Large intestine (tissue), 3 donors: ENCODE results near the gene OR4N2. TPM values are rescaled to one million over a fixed set of nuclear protein-coding genes. Genes with fewer than 3 reads are reported as not detected.
"Not testable (repeated sequence)": the region's sequence is repeated elsewhere in the genome, so short reads cannot be mapped to it uniquely, and the experiment has no call there.

Experiments
- DNase-seq, 2 donors: peaks; one replicate each; pipeline versions ENCODE4 v3.0.0 to v3.0.0-alpha.2; 2013
- H3K27ac ChIP-seq: one replicate; pipeline ENCODE4 v1.5.1; 2013; ENCODE audit warnings: low read length
- H3K27me3 ChIP-seq: 2 replicates; pipeline ENCODE4 v1.6.1; 2013; ENCODE audit warnings: low read length; ENCODE audit not compliant: control insufficient read depth, insufficient read depth
- H3K36me3 ChIP-seq: 2 replicates; pipeline ENCODE4 v1.6.1; 2013; ENCODE audit warnings: low read length; ENCODE audit not compliant: control insufficient read depth, insufficient read depth
- H3K4me1 ChIP-seq: one replicate; pipeline ENCODE4 v1.6.1; 2013; ENCODE audit warnings: low read length; ENCODE audit not compliant: control insufficient read depth, insufficient read depth
- H3K4me3 ChIP-seq: one replicate; pipeline ENCODE4 v1.5.1; 2013; ENCODE audit warnings: low read length
- H3K9me3 ChIP-seq: one replicate; pipeline ENCODE4 v1.6.1; 2013; ENCODE audit warnings: mild to moderate bottlenecking, low read depth, low read length, moderate library complexity; ENCODE audit not compliant: control insufficient read depth
- WGBS: methylation state at CpG from one replicate; pipeline ENCODE4 v1.1.5; 2013; ENCODE audit warnings: low lambda C conversion rate; ENCODE audit not compliant: insufficient coverage; 5-methylcytosine and 5-hydroxymethylcytosine counted together
- polyA plus RNA-seq: library from polyadenylated mRNA; unstranded; fragments of 120-200 nt; gene quantifications from one replicate; pipeline ENCODE4 v1.2.1, GENCODE V29; 2013

The OR4N2 gene
- polyA plus RNA-seq, 1 donor = not detected

- not testable (repeated sequence) for H3K27me3 ChIP-seq, H3K36me3 ChIP-seq, H3K4me1 ChIP-seq, H3K9me3 ChIP-seq, H3K4me3 ChIP-seq, H3K27ac ChIP-seq, DNase-seq
- no CpG with 5 or more reads among the region's 8 CpGs for WGBS
Measured at GRCh38 chr14:19834203-19834848, 30.8 kb downstream of the OR4N2 start.

DNA sequence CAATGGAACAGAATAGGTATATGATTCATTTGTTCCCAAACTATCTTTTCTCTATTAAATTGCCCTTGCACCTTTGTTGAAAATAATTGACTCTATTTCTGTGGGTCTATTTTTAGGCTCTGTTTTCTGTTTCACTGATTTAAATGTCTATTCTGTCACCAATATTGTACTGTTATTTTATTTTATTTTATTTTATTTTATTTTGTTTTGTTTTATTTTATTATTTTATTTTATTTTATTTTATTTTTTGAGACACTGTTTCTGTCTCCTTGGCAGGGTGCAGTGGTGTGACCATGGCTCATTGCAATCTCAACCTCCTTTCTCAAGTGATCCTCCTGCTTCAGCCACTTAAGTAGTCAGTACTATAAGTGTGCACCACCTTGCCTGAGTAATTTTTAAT lies 34.9 kb downstream of the OR4N2 start:
- H3K36me3 ChIP-seq = no peaks in the 10 kb centered on the region
- peaks cover 3% of the 10 kb centered on the region for H3K9me3 ChIP-seq
- H3K27ac ChIP-seq = no peak overlapping the region
- no peaks in the 10 kb centered on the region for H3K4me1 ChIP-seq
- H3K4me3 ChIP-seq = no peak overlapping the region
- no peak for DNase-seq
- H3K27me3 ChIP-seq = no peaks in the 10 kb centered on the region

GRCh38 chr14:19851365-19851764 lies 47.8 kb downstream of the OR4N2 start:
- Histone ChIP-seq H3K27ac (no peak overlapping the region), H3K27me3 (no peaks in the 10 kb centered on the region), H3K4me1 (no peaks in the 10 kb centered on the region), H3K36me3 (no peaks in the 10 kb centered on the region), H3K4me3 (no peak overlapping the region), H3K9me3 (peaks cover 7% of the 10 kb centered on the region)
- DNase-seq = no peak

GRCh38 chr14:19866061-19866669 lies 62.6 kb downstream of the OR4N2 start:
- peaks cover 12% of the 10 kb centered on the region for H3K9me3 ChIP-seq

DNA sequence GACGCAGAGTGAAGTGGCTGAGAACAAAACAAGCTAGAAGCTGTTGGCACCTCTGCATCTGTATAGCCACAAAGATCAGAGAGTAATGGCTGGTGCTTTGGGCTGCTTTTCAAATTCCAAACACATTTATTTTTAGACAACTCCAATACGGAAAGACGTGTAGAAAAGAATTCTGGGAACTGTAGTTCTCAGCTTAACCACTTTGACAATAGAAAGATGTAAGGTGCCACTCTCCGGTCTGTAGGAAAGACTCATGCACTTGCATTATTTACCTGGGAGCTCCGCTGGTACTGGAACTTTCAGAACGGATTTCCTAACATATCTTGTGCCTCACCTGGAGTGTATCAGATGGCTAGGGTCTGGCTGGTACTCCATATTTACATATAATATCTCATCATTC lies 69.6 kb downstream of the OR4N2 start:
- no peaks in the 10 kb centered on the region for H3K4me1 ChIP-seq
- no peaks in the 10 kb centered on the region for H3K27me3 ChIP-seq
- no peak overlapping the region for H3K27ac ChIP-seq
- DNase-seq = no peak
- no peak overlapping the region for H3K4me3 ChIP-seq
- H3K36me3 ChIP-seq = no peaks in the 10 kb centered on the region
- no CpG with 5 or more reads among the region's 6 CpGs for WGBS
- H3K9me3 ChIP-seq = no peaks in the 10 kb centered on the region

More at GRCh38 chr14:19866061-19866669, 62.6 kb downstream of the OR4N2 start:
- not testable (repeated sequence) for H3K4me3 ChIP-seq, H3K4me1 ChIP-seq, H3K27ac ChIP-seq, DNase-seq, H3K27me3 ChIP-seq, H3K36me3 ChIP-seq
- WGBS = no CpG with 5 or more reads among the region's 39 CpGs

- no peak for DNase-seq
- H3K36me3 ChIP-seq = no peaks in the 10 kb centered on the region
- H3K4me3 ChIP-seq = no peak within 1 kb of the TSS
- no peaks in the 10 kb centered on the region for H3K27me3 ChIP-seq
- no peaks in the 10 kb centered on the region for H3K9me3 ChIP-seq
- 73% methylated on average over 2 of the region's 2 CpGs for WGBS
- H3K27ac ChIP-seq = no peak within 1 kb of the TSS
- H3K4me1 ChIP-seq = no peaks in the 10 kb centered on the region
Measured at GRCh38 chr14:19874842-19875241, 71.3 kb downstream of the OR4N2 start, which contains the start of gene OR4K2. Gene OR4K2, plus strand, starts transcription at chr14:19875142. Its CDS starts 1,126 bp downstream, at chr14:19876268.

DNA sequence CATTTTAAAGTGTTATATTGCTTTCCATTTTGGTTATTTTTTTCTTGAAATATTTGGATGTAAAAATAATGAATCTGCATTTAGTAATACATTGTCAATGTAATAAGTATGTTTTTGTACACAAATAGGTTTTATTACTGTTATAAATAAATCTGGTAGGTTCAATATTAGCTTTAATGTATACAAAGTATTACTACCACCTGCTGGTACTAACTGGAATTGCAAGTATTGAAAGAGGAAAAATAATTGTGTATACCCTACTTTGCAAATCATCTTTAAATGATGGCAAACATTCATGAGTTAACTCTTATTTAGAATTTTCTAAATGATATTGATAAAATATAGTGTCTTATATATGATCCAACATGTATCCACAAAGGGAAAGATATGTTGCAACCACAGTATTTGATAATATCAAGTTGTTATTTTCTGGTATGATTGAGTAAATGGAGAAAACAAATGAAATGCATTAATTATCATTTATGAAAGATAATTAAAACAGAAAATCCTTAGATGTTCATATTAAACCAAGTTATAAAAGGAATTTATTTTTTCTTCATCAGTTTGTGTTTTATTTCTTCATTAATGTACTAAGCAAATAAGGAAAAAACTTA lies 74.6 kb downstream of the OR4N2 start:
- Histone ChIP-seq H3K4me1 (no peaks in the 10 kb centered on the region), H3K27ac (no peak overlapping the region), H3K4me3 (no peak overlapping the region), H3K27me3 (no peaks in the 10 kb centered on the region), H3K9me3 (no peaks in the 10 kb centered on the region), H3K36me3 (no peaks in the 10 kb centered on the region)
- DNase-seq = no peak

Other genes starting within 250 kb of the OR4N2 start
- gene OR11H2, start 89.9 kb upstream of the OR4N2 start, polyA plus RNA-seq = not detected
- not detected for gene OR4Q3, start 60.2 kb upstream of the OR4N2 start, polyA plus RNA-seq
- gene OR4M1, start 30.3 kb upstream of the OR4N2 start, polyA plus RNA-seq = not detected
- not detected for gene OR4K2, start 71.4 kb downstream of the OR4N2 start, polyA plus RNA-seq
- not detected for gene OR4K5, start 116.8 kb downstream of the OR4N2 start, polyA plus RNA-seq
- gene OR4K1, start 127.1 kb downstream of the OR4N2 start, polyA plus RNA-seq = not detected
- gene OR4K15, start 171.8 kb downstream of the OR4N2 start, polyA plus RNA-seq = not detected
- gene OR4Q2, start 198.4 kb downstream of the OR4N2 start, polyA plus RNA-seq = not detected
- not detected for gene OR4K14, start 215.5 kb downstream of the OR4N2 start, polyA plus RNA-seq
- gene OR4K13, start 232.3 kb downstream of the OR4N2 start, polyA plus RNA-seq = not detected